Astrocyte (in vitro differentiated cells and primary cell): Measurements from ENCODE around the gene C20orf204. TPM values are rescaled to one million over a fixed set of nuclear protein-coding genes. Genes with fewer than 3 reads are reported as not detected.

Source experiments
- DNase-seq: peaks from one replicate; pipeline ENCODE4 v3.0.0-alpha.2; 2010; ENCODE audit warnings: low read depth
- FAIRE-seq: peaks from 2 replicates; lab custom pipeline; 2011; peaks lifted over from hg19 to GRCh38; lab: Jason Lieb, UNC
- H2AFZ ChIP-seq: 2 replicates; pipeline ENCODE4 v1.6.0; 2012; ENCODE audit warnings: low read depth, low read length, inconsistent platforms
- H3K27ac ChIP-seq: 2 replicates; pipeline ENCODE4 v1.5.1; 2011; ENCODE audit warnings: low read depth, low read length, inconsistent platforms
- H3K27me3 ChIP-seq: 2 replicates; pipeline ENCODE4 v1.6.0; 2011; ENCODE audit warnings: low read length, inconsistent platforms; ENCODE audit not compliant: insufficient read depth
- H3K36me3 ChIP-seq: 2 replicates; pipeline ENCODE4 v1.5.1; 2011; ENCODE audit warnings: low read length, inconsistent platforms; ENCODE audit not compliant: insufficient read depth
- H3K4me1 ChIP-seq: 2 replicates; pipeline ENCODE4 v1.5.1; 2011; ENCODE audit warnings: low read length, inconsistent platforms; ENCODE audit not compliant: insufficient read depth
- H3K4me2 ChIP-seq: 2 replicates; pipeline ENCODE4 v1.6.0; 2012; ENCODE audit warnings: low read length, inconsistent platforms
- H3K4me3 ChIP-seq: 2 replicates; pipeline ENCODE4 v1.5.1; 2011; ENCODE audit warnings: low read depth, mild to moderate bottlenecking, low read length, inconsistent platforms; ENCODE audit not compliant: insufficient read depth
- H3K79me2 ChIP-seq: 2 replicates; pipeline ENCODE4 v1.6.0; 2012; ENCODE audit warnings: mild to moderate bottlenecking, low read length, inconsistent platforms; ENCODE audit not compliant: insufficient read depth
- H3K9ac ChIP-seq: 2 replicates; pipeline ENCODE4 v1.6.0; 2012; ENCODE audit warnings: mild to moderate bottlenecking, low read length, inconsistent platforms
- H3K9me3 ChIP-seq: 2 replicates; pipeline ENCODE4 v1.5.1; 2012; ENCODE audit warnings: low read depth, mild to moderate bottlenecking, low read length, inconsistent platforms; ENCODE audit not compliant: insufficient read depth
- H4K20me1 ChIP-seq: 2 replicates; pipeline ENCODE4 v1.6.0; 2012; ENCODE audit warnings: low read length, inconsistent platforms; ENCODE audit not compliant: insufficient read depth
- H3K27ac Mint-ChIP-seq: one replicate; pipeline ENCODE4 v1.8.0; 2021; ENCODE audit warnings: mild to moderate bottlenecking, mixed read lengths; ENCODE audit not compliant: unreplicated experiment
- H3K27me3 Mint-ChIP-seq: one replicate; pipeline ENCODE4 v1.8.0; 2021; ENCODE audit warnings: low read depth, mixed read lengths; ENCODE audit not compliant: unreplicated experiment
- H3K36me3 Mint-ChIP-seq: one replicate; pipeline ENCODE4 v1.8.0; 2021; ENCODE audit warnings: low read depth, mixed read lengths; ENCODE audit not compliant: unreplicated experiment
- H3K4me1 Mint-ChIP-seq: one replicate; pipeline ENCODE4 v1.8.0; 2021; ENCODE audit warnings: low read depth, mixed read lengths; ENCODE audit not compliant: unreplicated experiment
- H3K4me3 Mint-ChIP-seq: one replicate; pipeline ENCODE4 v1.8.0; 2021; ENCODE audit warnings: mild to moderate bottlenecking, moderate library complexity, mixed read lengths; ENCODE audit not compliant: unreplicated experiment
- H3K9me3 Mint-ChIP-seq: one replicate; pipeline ENCODE4 v1.8.0; 2021; ENCODE audit warnings: mild to moderate bottlenecking, mixed read lengths; ENCODE audit not compliant: unreplicated experiment
- EZH2 ChIP-seq: IDR thresholded peaks from 2 replicates; pipeline ENCODE4 v1.6.1; 2012; ENCODE audit warnings: mild to moderate bottlenecking, low read length, inconsistent platforms; ENCODE audit not compliant: insufficient read depth
- total RNA-seq: library from RNA; stranded (reverse); gene quantifications from 2 replicates; pipeline ENCODE4 v1.2.1, GENCODE V29; 2021
- TF ChIP-seq, protein P1 (sequence below): IDR thresholded peaks from 2 replicates; pipeline ENCODE4 v1.5.1; 2011; ENCODE audit warnings: low read depth, mild to moderate bottlenecking, inconsistent platforms, low read length, moderate library complexity; ENCODE audit not compliant: insufficient read depth

C20orf204 gene
- total RNA-seq, 1 donor from 2014 or later, result 0.75 TPM

DNA sequence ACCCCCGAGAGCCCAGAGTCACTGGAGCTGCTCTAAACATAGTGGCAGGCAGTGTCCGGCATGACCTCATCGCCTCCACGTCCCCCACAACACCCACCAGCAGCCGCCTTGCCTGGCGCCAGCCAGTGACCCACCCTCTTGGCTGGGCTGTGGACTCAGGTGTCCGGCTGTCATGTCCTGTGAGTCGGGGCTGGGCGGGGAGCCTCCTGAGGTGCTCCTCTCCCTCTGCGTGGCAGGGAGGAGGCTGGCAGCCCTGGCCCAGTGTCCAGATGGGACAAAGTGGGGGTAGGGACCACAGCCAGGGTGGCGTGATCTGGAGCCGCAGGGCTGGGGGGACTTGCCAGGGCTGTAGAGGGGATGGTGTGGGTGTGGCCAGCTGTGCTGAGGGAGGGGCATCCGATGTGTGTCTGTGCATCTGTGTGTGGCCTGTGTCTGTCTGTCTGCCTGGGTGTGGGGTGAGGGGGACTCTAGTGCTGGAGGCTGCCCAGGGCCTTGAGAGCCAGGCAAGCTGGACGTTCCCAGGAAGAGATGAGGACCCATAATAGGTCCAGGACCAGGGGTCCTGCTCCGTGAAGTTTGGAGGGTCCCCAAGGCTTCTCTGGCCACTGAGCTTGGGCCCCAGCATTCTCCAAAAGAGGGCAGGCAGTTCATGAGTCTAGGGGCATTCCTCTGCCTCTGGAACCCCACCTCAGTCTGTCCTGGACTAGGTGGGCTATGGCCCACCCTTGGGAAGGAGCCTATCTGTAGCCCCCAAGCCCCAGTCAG is 15.8 kb downstream of the C20orf204 start:
- H2AFZ ChIP-seq, result no peak overlapping the region
- peaks cover 3% of the 10 kb centered on the region for H3K4me1 ChIP-seq
- peaks cover 36% of the 10 kb centered on the region for H3K27me3 ChIP-seq
- H3K36me3 Mint-ChIP-seq, result no peaks in the 10 kb centered on the region
- peaks cover 30% of the 10 kb centered on the region for H3K27me3 Mint-ChIP-seq
- no peaks in the 10 kb centered on the region for H3K9me3 Mint-ChIP-seq
- TF ChIP-seq, protein P1, sequence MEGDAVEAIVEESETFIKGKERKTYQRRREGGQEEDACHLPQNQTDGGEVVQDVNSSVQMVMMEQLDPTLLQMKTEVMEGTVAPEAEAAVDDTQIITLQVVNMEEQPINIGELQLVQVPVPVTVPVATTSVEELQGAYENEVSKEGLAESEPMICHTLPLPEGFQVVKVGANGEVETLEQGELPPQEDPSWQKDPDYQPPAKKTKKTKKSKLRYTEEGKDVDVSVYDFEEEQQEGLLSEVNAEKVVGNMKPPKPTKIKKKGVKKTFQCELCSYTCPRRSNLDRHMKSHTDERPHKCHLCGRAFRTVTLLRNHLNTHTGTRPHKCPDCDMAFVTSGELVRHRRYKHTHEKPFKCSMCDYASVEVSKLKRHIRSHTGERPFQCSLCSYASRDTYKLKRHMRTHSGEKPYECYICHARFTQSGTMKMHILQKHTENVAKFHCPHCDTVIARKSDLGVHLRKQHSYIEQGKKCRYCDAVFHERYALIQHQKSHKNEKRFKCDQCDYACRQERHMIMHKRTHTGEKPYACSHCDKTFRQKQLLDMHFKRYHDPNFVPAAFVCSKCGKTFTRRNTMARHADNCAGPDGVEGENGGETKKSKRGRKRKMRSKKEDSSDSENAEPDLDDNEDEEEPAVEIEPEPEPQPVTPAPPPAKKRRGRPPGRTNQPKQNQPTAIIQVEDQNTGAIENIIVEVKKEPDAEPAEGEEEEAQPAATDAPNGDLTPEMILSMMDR, result no peak
- no peak for TF ChIP-seq EZH2
- no peak for FAIRE-seq
- H4K20me1 ChIP-seq, result peaks cover 12% of the 10 kb centered on the region
- H3K4me1 Mint-ChIP-seq, result peaks cover 6% of the 10 kb centered on the region
- H3K27ac Mint-ChIP-seq, result no peak overlapping the region
- H3K4me3 ChIP-seq, result no peak overlapping the region
- no peak overlapping the region for H3K27ac ChIP-seq
- no peaks in the 10 kb centered on the region for H3K9me3 ChIP-seq
- no peak for DNase-seq
- no peak overlapping the region for H3K4me2 ChIP-seq
- H3K4me3 Mint-ChIP-seq, result no peak overlapping the region
- no peaks in the 10 kb centered on the region for H3K79me2 ChIP-seq
- no peaks in the 10 kb centered on the region for H3K36me3 ChIP-seq
- no peak overlapping the region for H3K9ac ChIP-seq

DNA sequence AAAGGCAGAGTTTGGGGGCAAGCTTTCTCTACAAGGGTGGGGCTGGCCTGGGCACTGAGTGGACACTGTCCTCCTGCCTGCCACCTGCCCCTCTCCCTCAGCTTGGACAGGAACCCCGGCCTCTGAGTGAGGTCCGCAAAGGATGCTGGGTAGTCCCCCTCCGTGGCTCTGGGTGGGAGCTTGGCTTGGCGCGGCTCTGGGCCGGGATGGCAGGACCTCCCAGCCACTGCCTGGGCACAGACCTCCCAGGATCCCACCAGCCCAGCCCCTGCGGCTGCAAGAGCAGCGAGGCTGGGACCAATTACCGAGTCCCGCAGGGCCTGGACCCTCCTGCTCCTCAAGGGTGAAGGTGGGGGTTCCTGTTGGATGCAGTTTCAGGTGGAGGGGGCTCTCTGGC is 16.3 kb downstream of the C20orf204 start:
- Histone ChIP-seq H3K4me2 (no peak overlapping the region), H3K79me2 (no peaks in the 10 kb centered on the region), H2AFZ (no peak overlapping the region), H3K27ac (no peak overlapping the region), H3K36me3 (no peaks in the 10 kb centered on the region), H3K9ac (no peak overlapping the region), H3K4me1 (peaks cover 3% of the 10 kb centered on the region), H3K4me3 (no peak overlapping the region), H3K27me3 (peaks cover 30% of the 10 kb centered on the region), H4K20me1 (peaks cover 9% of the 10 kb centered on the region), H3K9me3 (no peaks in the 10 kb centered on the region)
- peaks cover 6% of the 10 kb centered on the region for H3K4me1 Mint-ChIP-seq
- no peak overlapping the region for H3K27ac Mint-ChIP-seq
- no peaks in the 10 kb centered on the region for H3K9me3 Mint-ChIP-seq
- H3K27me3 Mint-ChIP-seq, result peaks cover 26% of the 10 kb centered on the region
- no peak overlapping the region for H3K4me3 Mint-ChIP-seq
- H3K36me3 Mint-ChIP-seq, result no peaks in the 10 kb centered on the region
- DNase-seq, result no peak
- TF ChIP-seq EZH2, result no peak
- TF ChIP-seq, protein P1, result no peak
- no peak for FAIRE-seq
